Caco-2 (cell line): ENCODE data around the gene AJUBA. TPM values are rescaled to one million over a fixed set of nuclear protein-coding genes. Genes with fewer than 3 reads are reported as not detected.

Experiments
- BruUV-seq: library from RNA; stranded (reverse); fragments of 400-500 nt; replicated peaks from 2 replicates; lab custom pipeline; 2021; lab: Mats Ljungman, UMichigan
- CTCF ChIA-PET: fragments of 300-600 bp; sonication (Branson Sonifier 250); formaldehyde crosslinking; loops from one replicate; lab custom pipeline; 2022; ENCODE audit warnings: antibody characterized with exemption; lab: Charles Lee
- POLR2A ChIA-PET: fragments of 300-600 bp; sonication (Branson Sonifier 250); formaldehyde crosslinking; loops from one replicate; lab custom pipeline; 2022; ENCODE audit warnings: antibody characterized with exemption; lab: Charles Lee
- DNase-seq, 2 experiments: peaks; one replicate each; pipeline versions ENCODE4 v3.0.0 to v3.0.0-alpha.2; 2020 to 2022
- H3K27me3 ChIP-seq: replicated peaks from 2 replicates; pipeline ENCODE4 v1.6.0; 2011; ENCODE audit warnings: low read length; ENCODE audit not compliant: control insufficient read depth, insufficient read depth
- H3K36me3 ChIP-seq: 2 replicates; pipeline ENCODE4 v1.5.1; 2011; ENCODE audit warnings: low read length; ENCODE audit not compliant: control insufficient read depth, insufficient read depth
- H3K4me1 ChIP-seq: fragments of 250-450 bp; sonication (Bioruptor Pico); 2 replicates; pipeline ENCODE4 v1.5.1; 2020; ENCODE audit warnings: mild to moderate bottlenecking
- H3K4me3 ChIP-seq: 2 replicates; pipeline ENCODE4 v1.5.1; 2011; ENCODE audit warnings: low read depth, mild to moderate bottlenecking, control low read depth, low read length
- H3K9me3 ChIP-seq: fragments of 250-450 bp; sonication (Bioruptor Pico); 2 replicates; pipeline ENCODE4 v1.5.1; 2020; ENCODE audit warnings: mild to moderate bottlenecking, moderate library complexity
- H3K27ac Mint-ChIP-seq: one replicate; pipeline ENCODE4 v1.8.0; 2022; ENCODE audit warnings: mixed read lengths; ENCODE audit not compliant: unreplicated experiment
- H3K27me3 Mint-ChIP-seq: one replicate; pipeline ENCODE4 v1.8.0; 2022; ENCODE audit warnings: mixed read lengths; ENCODE audit not compliant: insufficient read depth, unreplicated experiment
- H3K36me3 Mint-ChIP-seq: one replicate; pipeline ENCODE4 v1.8.0; 2022; ENCODE audit warnings: mild to moderate bottlenecking, mixed read lengths; ENCODE audit not compliant: insufficient read depth, unreplicated experiment
- H3K4me1 Mint-ChIP-seq: one replicate; pipeline ENCODE4 v1.8.0; 2022; ENCODE audit warnings: low read depth, mixed read lengths; ENCODE audit not compliant: unreplicated experiment
- H3K4me3 Mint-ChIP-seq: one replicate; pipeline ENCODE4 v1.8.0; 2022; ENCODE audit warnings: mild to moderate bottlenecking, moderate library complexity, mixed read lengths; ENCODE audit not compliant: unreplicated experiment
- H3K9me3 Mint-ChIP-seq: one replicate; pipeline ENCODE4 v1.8.0; 2022; ENCODE audit warnings: mixed read lengths; ENCODE audit not compliant: unreplicated experiment
- CTCF ChIP-seq, 2 experiments: fragments of 200-600 bp in 1 of 2; IDR thresholded peaks; 1 replicate in 1 of 2; 2 replicates in 1 of 2; pipeline versions ENCODE4 v1.5.1 to v1.8.0; 2011 to 2022; ENCODE audit warnings: antibody characterized with exemption in 1 of 2, control low read depth in 1 of 2, inconsistent platforms in 1 of 2, low read depth in 1 of 2, low read length in 1 of 2, mild to moderate bottlenecking in 1 of 2, moderate library complexity in 1 of 2; ENCODE audit not compliant: insufficient read depth in 1 of 2, severe bottlenecking in 1 of 2, unreplicated experiment in 1 of 2
- intact Hi-C: fragments of 100-400 bp; cut with micrococcal nuclease; formaldehyde crosslinking; loops from one replicate; pipeline ENCODE4 v1.10.0; 2022; ENCODE audit not compliant: unreplicated experiment
- total RNA-seq: library from RNA; stranded (reverse); gene quantifications from 2 replicates; pipeline ENCODE4 v1.2.3, GENCODE V29; 2022

The AJUBA gene
- total RNA-seq, 1 experiment from 2014 or later, result 211 TPM

- H3K27me3 Mint-ChIP-seq, result no peaks in the 10 kb centered on the region
- peak overlapping the region; percentile 100 for H3K4me3 Mint-ChIP-seq
- TF ChIP-seq CTCF (IDR thresholded peaks at IDR 0.05; ENCODE audit: insufficient read depth in 1 of 2, low read depth in 1 of 2, low read length in 1 of 2, severe bottlenecking in 1 of 2, unreplicated experiment in 1 of 2), result peak; percentile 13 to 44
- BruUV-seq, result TSS peak; percentile 6
- peaks cover 15% of the 10 kb centered on the region for H3K4me1 Mint-ChIP-seq
- ChIA-PET POLR2A (interaction anchor here (0.5 to 2.2 kb wide), 17 partner anchors 8 to 549 kb away, joined by 3 to 25 read pairs (median 4); partner anchors contain the start of genes ACIN1, AJUBA, C14orf119 and CDH24), CTCF (interaction anchor here (0.6 to 2.5 kb wide), 20 partner anchors 9 to 437 kb away, joined by 3 to 43 read pairs (median 5); partner anchors contain the start of genes ACIN1, AJUBA, C14orf119 and CDH24)
- DNase-seq, result peak; percentile 97
- H3K36me3 Mint-ChIP-seq, result peaks cover 21% of the 10 kb centered on the region
- peak overlapping the region; percentile 63 for H3K4me3 ChIP-seq
- peak overlapping the region; percentile 99 for H3K27ac Mint-ChIP-seq
- H3K27me3 ChIP-seq, result no peaks in the 10 kb centered on the region
- no peaks in the 10 kb centered on the region for H3K9me3 Mint-ChIP-seq
- H3K4me1 ChIP-seq, result peaks cover 14% of the 10 kb centered on the region
- no peaks in the 10 kb centered on the region for H3K9me3 ChIP-seq
- intact Hi-C loops, result loop anchor here (1.0 to 2.0 kb wide), 2 partner anchors 28 to 50 kb away; partner anchors contain the start of gene PSMB5
- no peaks in the 10 kb centered on the region for H3K36me3 ChIP-seq
Observed at GRCh38 chr14:23006544-23007419, 24.4 kb upstream of the AJUBA start.

GRCh38 chr14:23006188-23006534, 23.8 kb upstream of the AJUBA start:
- Histone ChIP-seq H3K4me1 (peaks cover 14% of the 10 kb centered on the region), H3K9me3 (no peaks in the 10 kb centered on the region), H3K4me3 (peak overlapping the region; percentile 63), H3K27me3 (no peaks in the 10 kb centered on the region), H3K36me3 (no peaks in the 10 kb centered on the region)
- no TSS peak for BruUV-seq
- peaks cover 17% of the 10 kb centered on the region for H3K36me3 Mint-ChIP-seq
- no peak for TF ChIP-seq CTCF (IDR thresholded peaks at IDR 0.05; ENCODE audit: insufficient read depth in 1 of 2, low read depth in 1 of 2, low read length in 1 of 2, severe bottlenecking in 1 of 2, unreplicated experiment in 1 of 2)
- peak overlapping the region; percentile 100 for H3K4me3 Mint-ChIP-seq
- peaks cover 11% of the 10 kb centered on the region for H3K4me1 Mint-ChIP-seq
- H3K9me3 Mint-ChIP-seq, result no peaks in the 10 kb centered on the region
- ChIA-PET CTCF (interaction anchor here (0.6 to 2.5 kb wide), 12 partner anchors 9 to 89 kb away, joined by 4 to 43 read pairs (median 8); partner anchors contain the start of genes ACIN1, C14orf119, CDH24 and PRMT5), POLR2A (interaction anchor here (0.5 to 2.2 kb wide), 7 partner anchors 9 to 89 kb away, joined by 3 to 25 read pairs (median 5); partner anchors contain the start of genes ACIN1, C14orf119 and HAUS4)
- no peaks in the 10 kb centered on the region for H3K27me3 Mint-ChIP-seq
- DNase-seq, result no peak
- intact Hi-C loops, result loop anchor here (2.0 kb wide), 1 partner anchor 29 kb away; the partner anchor contains the start of gene PSMB5
- peak overlapping the region; percentile 99 for H3K27ac Mint-ChIP-seq
